H1 (cell line): Measurements from ENCODE around the gene YBX2. TPM values are rescaled to one million over a fixed set of nuclear protein-coding genes. Genes with fewer than 3 reads are reported as not detected.

ENCODE experiments used
- ATF2 ChIP-seq: IDR thresholded peaks from 2 replicates; pipeline ENCODE4 v1.6.1; 2012; ENCODE audit warnings: low read length, inconsistent platforms
- CTCF ChIP-seq, 3 experiments: IDR thresholded peaks; 1 replicate in 2 of 3; 2 replicates in 1 of 3; pipeline versions ENCODE4 v1.5.1 to v1.6.1; 2011; ENCODE audit warnings: low read length in 3 of 3, mild to moderate bottlenecking in 3 of 3, inconsistent platforms in 2 of 3, low read depth in 1 of 3, moderate library complexity in 1 of 3; ENCODE audit not compliant: insufficient read depth in 1 of 3; ENCODE audit errors: control extremely low read depth in 1 of 3
- EZH2 ChIP-seq: fragments of 200-600 bp; sonication (generic); IDR thresholded peaks from 2 replicates; pipeline ENCODE4 v1.7.1; 2012; ENCODE audit warnings: low read depth, mild to moderate bottlenecking, moderate library complexity, low read length, inconsistent platforms; ENCODE audit not compliant: severe bottlenecking
- JUND ChIP-seq: IDR thresholded peaks from 2 replicates; pipeline ENCODE4 v1.6.1; 2011; ENCODE audit warnings: mild to moderate bottlenecking, improper control_type of control experiment, low read length
- POLR2AphosphoS5 ChIP-seq: IDR thresholded peaks from 2 replicates; pipeline ENCODE4 v1.6.1; 2011; ENCODE audit warnings: low read depth, low read length
- SP2 ChIP-seq: IDR thresholded peaks from 2 replicates; pipeline ENCODE4 v1.6.1; 2012; ENCODE audit warnings: mild to moderate bottlenecking, low read length, inconsistent platforms
- polyA plus RNA-seq, 7 experiments: library from polyadenylated mRNA; depleted of rRNA in 3 of 7; stranded (reverse) in 5 of 7; unstranded in 2 of 7; fragments of >200 nt in 5 of 7; fragments of 200-250 nt in 2 of 7; gene quantifications; 1 replicate in 5 of 7; 2 replicates in 1 of 7; 4 replicates in 1 of 7; pipeline versions ENCODE4 v1.2.1 to v1.2.3, GENCODE V29; 2011 to 2013; ENCODE audit warnings: missing spikeins in 2 of 7, mixed read lengths in 2 of 7
- total RNA-seq: library from RNA; stranded (reverse); fragmentation: NEBNext Ultra II Directional; extraction: Animal tissue kit (Norgen Biotek cat#: 25700); gene quantifications from 2 replicates; pipeline ENCODE4 v1.2.1, GENCODE V29; 2021

Gene YBX2
- total and polyA plus RNA-seq, 2 of the 8 experiments (the other 6 are each of a cell fraction or from before 2014, with no cell fraction given) = 19.2 to 30.5 TPM

GRCh38 chr17:7293816-7294613 lies 424 bp downstream of the YBX2 start (continued):
- TF ChIP-seq ATF2 (no peak), CTCF (IDR thresholded peaks at IDR 0.05; ENCODE audit: control extremely low read depth in 1 of 3, insufficient read depth in 1 of 3, low read depth in 1 of 3, low read length in 3 of 3) (0 out of 4 replicates have a peak, but pooled peaks of 1 of the 3 experiments have one; percentile 1), JUND (no peak), SP2 (no peak), EZH2 (no peak), POLR2AphosphoS5 (no peak)
